Measurements from ENCODE around the gene VIPAS39. TPM values are rescaled to one million over a fixed set of nuclear protein-coding genes. Genes with fewer than 3 reads are reported as not detected.

Gene VIPAS39
- total RNA-seq, 2 experiments from 2014 or later, result 14.9 to 16.8 TPM

- ChIA-PET CTCF (interaction anchor here (0.6 to 1.5 kb wide), 14 partner anchors 18 to 331 kb away, joined by 3 to 9 read pairs (median 3); partner anchors contain the start of genes GSTZ1, POMT2 and VIPAS39), POLR2A (interaction anchor here (0.6 to 1.8 kb wide), 7 partner anchors 56 to 332 kb away, joined by 3 to 14 read pairs (median 4); partner anchors contain the start of genes AHSA1, GSTZ1, POMT2 and VIPAS39)
- H3K4me1 Mint-ChIP-seq (ENCODE audit: low read depth), result peaks cover 42% of the 10 kb centered on the region
- intact Hi-C loops (cut with micrococcal nuclease), result loop anchor here (1.0 to 10.0 kb wide), 5 partner anchors 56 to 358 kb away; partner anchors contain the start of genes ALKBH1, CIPC, GSTZ1 and SLIRP
- H3K4me3 Mint-ChIP-seq, result peak within 1 kb of the TSS; percentile 92
- no peaks in the 10 kb centered on the region for H3K27me3 Mint-ChIP-seq
- peak; percentile 88 for DNase-seq
- H3K36me3 Mint-ChIP-seq, result peaks cover 20% of the 10 kb centered on the region
- H3K9me3 Mint-ChIP-seq, result no peaks in the 10 kb centered on the region
- peak within 1 kb of the TSS; percentile 82 for H3K27ac Mint-ChIP-seq
Observed at GRCh38 chr14:77376771-77377501, 80.5 kb downstream of the VIPAS39 start, which contains the start of the genes SAMD15 and TMED8. Gene SAMD15, plus strand, starts transcription at chr14:77377379. Its CDS starts 40 bp downstream, at chr14:77377419. Gene TMED8, minus strand, starts transcription at chr14:77377094. Its CDS starts 41 bp downstream, at chr14:77377053.

Other genes with a start within 250 kb of the VIPAS39 start
- not detected for gene NGB, start 186.4 kb downstream of the VIPAS39 start, total RNA-seq
- 10 to 100 TPM; 12.9 to 13.1 TPM for gene POMT2, start 136.7 kb downstream of the VIPAS39 start, total RNA-seq
- 10 to 100 TPM; 23.1 to 24.4 TPM for gene GSTZ1, start 136.6 kb downstream of the VIPAS39 start, total RNA-seq
- 10 to 100 TPM; 26.9 to 27.8 TPM for gene TMED8, start 80.5 kb downstream of the VIPAS39 start, total RNA-seq
- under 1 TPM in 1 of 2 experiments, not detected in 1; 0.38 TPM for gene SAMD15, start 80.2 kb downstream of the VIPAS39 start, total RNA-seq
- under 1 TPM; 0.59 to 0.65 TPM for gene NOXRED1, start 34.1 kb downstream of the VIPAS39 start, total RNA-seq
- 100 to 1,000 TPM; 253 to 269 TPM for gene AHSA1, start 492 bp upstream of the VIPAS39 start, total RNA-seq
- gene ISM2, start 41.2 kb upstream of the VIPAS39 start, total RNA-seq, result not detected
- gene SPTLC2, start 159.0 kb upstream of the VIPAS39 start, total RNA-seq, result 10 to 100 TPM; 23.6 to 23.9 TPM